ENCODE data around the gene B2M.

DNA sequence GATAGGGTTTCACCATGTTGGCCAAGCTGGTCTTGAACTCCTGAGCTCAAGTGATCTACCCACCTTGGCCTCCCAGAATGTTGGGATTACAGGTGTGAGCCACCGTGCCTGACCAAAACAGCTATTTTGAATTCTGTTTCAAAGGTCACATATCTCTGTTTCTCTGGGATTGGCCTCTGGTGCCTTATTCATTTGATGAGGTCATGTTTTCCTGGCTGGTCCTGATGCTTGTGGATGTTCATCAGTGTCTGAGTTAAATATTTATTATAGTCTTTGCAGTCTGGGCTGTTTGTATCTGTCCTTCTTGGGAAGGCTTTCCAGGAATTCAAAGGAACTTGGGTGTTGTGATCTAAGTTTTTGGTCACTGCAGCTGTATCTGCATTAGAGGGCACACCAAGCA is 5.3 kb upstream of the B2M start:
- no peak for TF ChIP-seq CTCF (IDR thresholded peaks at IDR 0.05 in 2 of 3, conservative IDR thresholded peaks at IDR 0.05 in 1 of 3; ENCODE audit: borderline replicate concordance in 1 of 3, insufficient read depth in 1 of 3, low read depth in 2 of 3, low read length in 2 of 3)
- no peak for TF ChIP-seq POLR2A (IDR thresholded peaks at IDR 0.05; ENCODE audit: borderline replicate concordance, extremely low read depth, insufficient read depth, insufficient read length)
- TF ChIP-seq, protein P1, sequence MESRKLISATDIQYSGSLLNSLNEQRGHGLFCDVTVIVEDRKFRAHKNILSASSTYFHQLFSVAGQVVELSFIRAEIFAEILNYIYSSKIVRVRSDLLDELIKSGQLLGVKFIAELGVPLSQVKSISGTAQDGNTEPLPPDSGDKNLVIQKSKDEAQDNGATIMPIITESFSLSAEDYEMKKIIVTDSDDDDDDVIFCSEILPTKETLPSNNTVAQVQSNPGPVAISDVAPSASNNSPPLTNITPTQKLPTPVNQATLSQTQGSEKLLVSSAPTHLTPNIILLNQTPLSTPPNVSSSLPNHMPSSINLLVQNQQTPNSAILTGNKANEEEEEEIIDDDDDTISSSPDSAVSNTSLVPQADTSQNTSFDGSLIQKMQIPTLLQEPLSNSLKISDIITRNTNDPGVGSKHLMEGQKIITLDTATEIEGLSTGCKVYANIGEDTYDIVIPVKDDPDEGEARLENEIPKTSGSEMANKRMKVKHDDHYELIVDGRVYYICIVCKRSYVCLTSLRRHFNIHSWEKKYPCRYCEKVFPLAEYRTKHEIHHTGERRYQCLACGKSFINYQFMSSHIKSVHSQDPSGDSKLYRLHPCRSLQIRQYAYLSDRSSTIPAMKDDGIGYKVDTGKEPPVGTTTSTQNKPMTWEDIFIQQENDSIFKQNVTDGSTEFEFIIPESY (IDR thresholded peaks at IDR 0.05; ENCODE audit: extremely low read depth, insufficient replicate concordance, low read length), result no peak
- TF ChIP-seq EZH2 (IDR thresholded peaks at IDR 0.05), result no peak
- no peak for TF ChIP-seq POLR2AphosphoS5 (IDR thresholded peaks at IDR 0.05; ENCODE audit: low read depth, low read length)
- TF ChIP-seq SRF (IDR thresholded peaks at IDR 0.05; ENCODE audit: low read depth), result no peak
- no peak for TF ChIP-seq ZNF274 (IDR thresholded peaks at IDR 0.05; ENCODE audit: low read depth, low read length)
- TF ChIP-seq, protein P2, sequence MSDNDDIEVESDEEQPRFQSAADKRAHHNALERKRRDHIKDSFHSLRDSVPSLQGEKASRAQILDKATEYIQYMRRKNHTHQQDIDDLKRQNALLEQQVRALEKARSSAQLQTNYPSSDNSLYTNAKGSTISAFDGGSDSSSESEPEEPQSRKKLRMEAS (IDR thresholded peaks at IDR 0.05), result no peak
- TF ChIP-seq TCF7L2 (IDR thresholded peaks at IDR 0.05; ENCODE audit: borderline replicate concordance, extremely low read depth, insufficient read depth, insufficient read length), result no peak
- no peak for TF ChIP-seq FOSL1 (IDR thresholded peaks at IDR 0.05; ENCODE audit: low read depth)
- no peak for TF ChIP-seq CBX3 (IDR thresholded peaks at IDR 0.05; ENCODE audit: low read depth)
- no peak for TF ChIP-seq YY1 (IDR thresholded peaks at IDR 0.05; ENCODE audit: extremely low read depth, insufficient replicate concordance, low read depth, low read length)
